HepG2 (cell line): ENCODE measurements around the gene GLRX5. TPM values are rescaled to one million over a fixed set of nuclear protein-coding genes. Genes with fewer than 3 reads are reported as not detected.

Experiments used
- ATAC-seq: fragments of 200-7000 bp; cut with Tn5 transposase; 3 replicates; pipeline ENCODE4 v1.9.1; 2020; ENCODE audit warnings: mild to moderate bottlenecking, moderate library complexity
- BruUV-seq: library from RNA; stranded (reverse); fragments of 400-500 nt; replicated peaks from 2 replicates; lab custom pipeline; 2021; lab: Mats Ljungman, UMichigan
- CTCF ChIA-PET: fragments of 300-600 bp; formaldehyde crosslinking; extraction: SDS; loops from one replicate; lab custom pipeline; 2021; ENCODE audit warnings: low total read pairs, inconsistent platforms, low intra/inter-chr PET ratio; lab: Yijun Ruan, JAX
- POLR2A ChIA-PET: fragments of 350-600 bp; sonication (Branson Sonifier 250); formaldehyde crosslinking; loops from one replicate; lab custom pipeline; 2020; ENCODE audit warnings: antibody characterized with exemption, inconsistent platforms; lab: Yijun Ruan, JAX
- DNase-seq: peaks from one replicate; pipeline ENCODE4 v3.0.0-alpha.2; 2015; ENCODE audit warnings: low spot score
- FAIRE-seq: peaks from 3 replicates; lab custom pipeline; 2011; peaks lifted over from hg19 to GRCh38; lab: Jason Lieb, UNC
- H2AFZ ChIP-seq: one replicate; pipeline ENCODE4 v1.6.1; 2011; ENCODE audit warnings: low read length, inconsistent platforms
- H3K27ac ChIP-seq: fragments of 300-600 bp; 3 replicates; pipeline ENCODE4 v1.8.0; 2011; ENCODE audit warnings: mixed run types, mild to moderate bottlenecking, mixed read lengths, low read length, inconsistent platforms; ENCODE audit not compliant: insufficient read depth; ENCODE audit errors: extremely low read length
- H3K27me3 ChIP-seq, 2 experiments: fragments of 200-600 bp in 1 of 2; 2 replicates in 1 of 2; 3 replicates in 1 of 2; pipeline versions ENCODE4 v1.6.0 to v1.8.0; 2011; ENCODE audit warnings: low read length in 2 of 2, mild to moderate bottlenecking in 2 of 2, moderate library complexity in 2 of 2, inconsistent platforms in 1 of 2; ENCODE audit not compliant: insufficient read depth in 2 of 2, control insufficient read depth in 1 of 2
- H3K36me3 ChIP-seq, 2 experiments: fragments of 200-600 bp in 1 of 2; replicated peaks in 1 of 2; 2 replicates in 1 of 2; 3 replicates in 1 of 2; pipeline versions ENCODE4 v1.5.1 to v1.8.0; 2011; ENCODE audit warnings: low read length in 2 of 2, inconsistent platforms in 1 of 2; ENCODE audit not compliant: insufficient read depth in 2 of 2, control insufficient read depth in 1 of 2
- H3K4me1 ChIP-seq: 2 replicates; pipeline ENCODE4 v1.5.1; 2012; ENCODE audit warnings: low read length, inconsistent platforms; ENCODE audit not compliant: insufficient read depth
- H3K4me2 ChIP-seq: 2 replicates; pipeline ENCODE4 v1.6.0; 2011; ENCODE audit warnings: low read depth, low read length, inconsistent platforms
- H3K4me3 ChIP-seq, 3 experiments: fragments of 200-600 bp in 1 of 3; sonication (generic), shearing (Covaris generic) in 1 of 3; replicated peaks in 1 of 3; 2 replicates each; pipeline ENCODE4 v1.5.1; 2011 to 2016; ENCODE audit warnings: low read length in 3 of 3, inconsistent platforms in 2 of 3, low read depth in 2 of 3, mild to moderate bottlenecking in 2 of 3, control low read depth in 1 of 3, mixed read lengths in 1 of 3; ENCODE audit not compliant: insufficient read depth in 1 of 3
- H3K79me2 ChIP-seq: one replicate; pipeline ENCODE4 v1.6.1; 2011; ENCODE audit warnings: low read length, inconsistent platforms; ENCODE audit not compliant: insufficient read depth
- H3K9ac ChIP-seq: 2 replicates; pipeline ENCODE4 v1.6.0; 2011; ENCODE audit warnings: mild to moderate bottlenecking, low read depth, low read length, inconsistent platforms; ENCODE audit not compliant: insufficient read depth
- H3K9me3 ChIP-seq: 2 replicates; pipeline ENCODE4 v1.5.1; 2012; ENCODE audit warnings: mild to moderate bottlenecking, low read length
- H4K20me1 ChIP-seq: 2 replicates; pipeline ENCODE4 v1.6.0; 2011; ENCODE audit warnings: inconsistent platforms, mild to moderate bottlenecking, low read length, moderate library complexity; ENCODE audit not compliant: insufficient read depth
- BORCS8-MEF2B ChIP-seq: sonication (generic); formaldehyde crosslinking; IDR thresholded peaks from 2 replicates; pipeline ENCODE4 v1.8.0; 2022; ENCODE audit warnings: mild to moderate bottlenecking, missing genetic modification reagents
- CBFB ChIP-seq: sonication (generic); formaldehyde crosslinking; IDR thresholded peaks from 2 replicates; pipeline ENCODE4 v1.4.0; 2020; ENCODE audit warnings: missing genetic modification reagents
- NFIC ChIP-seq: IDR thresholded peaks from 2 replicates; pipeline ENCODE4 v1.6.1; 2012; ENCODE audit warnings: mild to moderate bottlenecking, low read length, inconsistent platforms
- SNRNP70 ChIP-seq: fragments of 200-400 bp; formaldehyde crosslinking; IDR thresholded peaks from 2 replicates; pipeline ENCODE4 v1.6.1; 2017; ENCODE audit warnings: mild to moderate bottlenecking, low read depth, low read length, moderate library complexity
- SP4 ChIP-seq: sonication (generic); formaldehyde crosslinking; IDR thresholded peaks from 2 replicates; pipeline ENCODE4 v1.8.1; 2023; ENCODE audit warnings: mild to moderate bottlenecking, missing genetic modification reagents
- TBL1XR1 ChIP-seq: fragments of 150-350 bp; IDR thresholded peaks from 2 replicates; pipeline ENCODE4 v1.6.1; 2014; ENCODE audit warnings: borderline replicate concordance, low read length; ENCODE audit not compliant: partially characterized antibody
- TEAD3 ChIP-seq: optimal IDR thresholded peaks from 2 replicates; pipeline ENCODE3; 2016; ENCODE audit warnings: borderline replicate concordance
- TRIM24 ChIP-seq: sonication (generic); formaldehyde crosslinking; IDR thresholded peaks from 2 replicates; pipeline ENCODE4 v1.8.0; 2022; ENCODE audit warnings: mild to moderate bottlenecking, missing genetic modification reagents
- ZNF20 ChIP-seq: sonication (generic); formaldehyde crosslinking; IDR thresholded peaks from 2 replicates; pipeline ENCODE4 v1.4.0; 2020; ENCODE audit warnings: mild to moderate bottlenecking, moderate library complexity, missing genetic modification reagents
- ZNF331 ChIP-seq: sonication (generic); formaldehyde crosslinking; IDR thresholded peaks from 2 replicates; pipeline ENCODE4 v1.4.0; 2020; ENCODE audit warnings: missing genetic modification reagents
- ZNF333 ChIP-seq: sonication (generic); formaldehyde crosslinking; IDR thresholded peaks from 2 replicates; pipeline ENCODE4 v1.4.0; 2020; ENCODE audit warnings: mild to moderate bottlenecking, missing genetic modification reagents, borderline replicate concordance
- ZNF598 ChIP-seq: sonication (generic); formaldehyde crosslinking; IDR thresholded peaks from 2 replicates; pipeline ENCODE4 v1.5.1; 2020; ENCODE audit warnings: mild to moderate bottlenecking, missing genetic modification reagents, borderline replicate concordance
- WGBS: methylation state at CpG from one replicate; pipeline ENCODE4 v1.1.6; 2017; ENCODE audit warnings: low lambda C conversion rate; 5-methylcytosine and 5-hydroxymethylcytosine counted together
- in situ Hi-C: cut with HindIII; loops from 2 replicates; pipeline ENCODE4 v1.10.0; 2017; ENCODE audit warnings: low pct_unique_long_range_greater_than_20kb; ENCODE audit not compliant: extremely low pct_ligation_motif_present
- intact Hi-C: fragments of 100-400 bp; cut with micrococcal nuclease; formaldehyde crosslinking; loops from one replicate; pipeline ENCODE4 v1.10.0; 2022; ENCODE audit not compliant: unreplicated experiment
- polyA plus RNA-seq, 8 experiments: library from polyadenylated mRNA; depleted of rRNA in 3 of 8; stranded (reverse) in 7 of 8; unstranded in 1 of 8; fragments of >200 nt; fragmentation: Illumina TruSeq in 4 of 8; extraction: Trizol in 4 of 8; gene quantifications; 2 replicates each; pipeline versions ENCODE4 v1.2.1 to v1.2.3, GENCODE V29; 2011 to 2016; ENCODE audit warnings: low read depth in 4 of 8, missing spikeins in 1 of 8, mixed read lengths in 1 of 8; ENCODE audit not compliant: insufficient read depth in 1 of 8
- total RNA-seq, 5 experiments: library from RNA; depleted of rRNA; stranded (reverse); fragments of >200 nt; fragmentation: Illumina TruSeq; extraction: Trizol; gene quantifications; 2 replicates each; pipeline ENCODE4 v1.2.3, GENCODE V29; 2016; ENCODE audit warnings: low read depth in 1 of 5
- TF ChIP-seq, protein P1 (sequence below): sonication (generic); formaldehyde crosslinking; IDR thresholded peaks from 2 replicates; pipeline ENCODE4 v1.5.0; 2020; ENCODE audit warnings: missing genetic modification reagents, mild to moderate bottlenecking, borderline replicate concordance

Gene GLRX5
- total and polyA plus RNA-seq, 2 of the 13 experiments (the other 11 are each of a cell fraction or from before 2014, with no cell fraction given), result 122 to 146 TPM

DNA sequence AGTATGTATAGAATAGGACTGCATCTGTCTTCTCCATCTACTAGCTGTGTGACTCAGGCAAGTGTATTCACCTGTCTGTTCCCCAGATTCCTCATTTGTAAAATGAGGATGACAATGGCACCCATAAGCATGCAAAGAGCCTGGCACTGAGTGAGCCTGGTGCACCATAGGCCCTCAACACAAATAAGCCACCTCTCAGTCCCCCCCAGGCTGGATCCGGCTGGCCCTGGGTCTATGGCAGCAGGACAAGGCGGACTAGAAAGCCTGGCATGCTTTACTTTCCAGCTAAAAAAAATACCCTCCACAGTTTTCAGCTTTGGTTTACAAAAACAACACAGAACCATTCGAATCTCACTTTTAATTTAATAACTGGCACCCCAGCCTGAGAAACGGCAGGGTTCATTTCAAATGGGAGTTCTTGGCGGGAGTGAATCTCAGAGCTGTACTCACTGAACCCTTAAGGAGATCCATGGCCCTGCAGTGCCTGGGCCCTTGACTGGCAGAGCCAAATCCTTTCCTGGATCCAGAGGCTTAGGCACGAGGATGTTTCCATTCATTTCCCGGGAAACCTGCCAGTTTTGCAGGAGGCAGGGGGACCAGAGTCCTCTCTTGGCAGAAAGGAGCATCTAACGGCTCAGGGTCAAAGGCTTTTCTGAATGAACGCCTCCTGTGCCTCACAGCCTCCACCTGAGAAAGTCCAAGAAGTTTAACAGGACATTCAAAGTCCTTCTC, 36.1 kb upstream of the GLRX5 start:
- no peak for FAIRE-seq
- Histone ChIP-seq H3K4me3 (no peak overlapping the region), H3K9me3 (no peaks in the 10 kb centered on the region), H2AFZ (no peak overlapping the region), H3K36me3 (no peaks in the 10 kb centered on the region; a peak in 2 of 5 replicates), H3K9ac (no peak overlapping the region), H4K20me1 (peaks cover 11% of the 10 kb centered on the region; the same call in 1 of the 2 replicates), H3K27ac (no peak overlapping the region), H3K4me1 (peaks cover 77% of the 10 kb centered on the region), H3K4me2 (no peak overlapping the region), H3K27me3 (no peaks in the 10 kb centered on the region), H3K79me2 (peaks cover 16% of the 10 kb centered on the region)
- 76% methylated on average over 8 of the region's 9 CpGs for WGBS
- BruUV-seq, result no TSS peak
- POLR2A ChIA-PET, result interaction anchor here (3.2 kb wide), 1 partner anchor 25 kb away, joined by 20 read pairs; no protein-coding TSS in a partner anchor
- intact Hi-C loops (no loop called here), in situ Hi-C loops (no loop called here)
- no peak for DNase-seq
- no peak for ATAC-seq
- TF ChIP-seq ZNF20 (CRISPR knock-in tag) (no peak), ZNF598 (CRISPR knock-in tag) (no peak), CBFB (no peak), SP4 (no peak), NFIC (no peak), TBL1XR1 (no peak), ZNF331 (CRISPR knock-in tag) (no peak), SNRNP70 (no peak), BORCS8-MEF2B (CRISPR knock-in tag) (no peak), TEAD3 (no peak), TRIM24 (CRISPR knock-in tag) (no peak), ZNF333 (CRISPR knock-in tag) (no peak)
- TF ChIP-seq, protein P1, sequence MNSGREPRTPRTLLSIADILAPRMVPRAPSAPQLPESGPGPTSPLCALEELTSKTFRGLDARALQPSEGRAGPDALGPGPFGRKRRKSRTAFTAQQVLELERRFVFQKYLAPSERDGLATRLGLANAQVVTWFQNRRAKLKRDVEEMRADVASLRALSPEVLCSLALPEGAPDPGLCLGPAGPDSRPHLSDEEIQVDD, result no peak
- CTCF ChIA-PET, result no interaction called here
